ENCODE results near the gene TRAPPC3. TPM values are rescaled to one million over a fixed set of nuclear protein-coding genes. Genes with fewer than 3 reads are reported as not detected.

The TRAPPC3 gene
- total RNA-seq, 4 donors from 2014 or later: 68.3 to 132 (median 112) TPM

- H3K27ac ChIP-seq: peak overlapping the region; percentile 18 to 69 (median 52)
- no peak for DNase-seq
- TF ChIP-seq CTCF (IDR thresholded peaks at IDR 0.05) (no peak), POLR2A (IDR thresholded peaks at IDR 0.05) (no peak)
- H3K27me3 ChIP-seq: no peaks in the 10 kb centered on the region
- 85 to 94% methylated on average over 7 to 16 of the region's 76 CpGs for WGBS, 2 donors
- H3K36me3 ChIP-seq: peaks cover 82 to 100% (median 90%) of the 10 kb centered on the region in 3 donors
- peaks cover 15 to 57% (median 26%) of the 10 kb centered on the region in 3 donors for H3K4me1 ChIP-seq
- intact Hi-C loops (cut with DNase I): no loop called here
- H3K4me3 ChIP-seq: no peak overlapping the region
- no peaks in the 10 kb centered on the region for H3K9me3 ChIP-seq
These were observed 27.0 kb upstream of the TRAPPC3 start for GRCh38 chr1:36176106-36176949.

- peaks cover 15 to 66% (median 35%) of the 10 kb centered on the region in 3 donors for H3K4me1 ChIP-seq
- H3K36me3 ChIP-seq: peaks cover 77 to 100% (median 82%) of the 10 kb centered on the region in 3 donors
- H3K27ac ChIP-seq: peak overlapping the region; percentile 18 to 69 (median 52)
- TF ChIP-seq CTCF (IDR thresholded peaks at IDR 0.05): no peak
- TF ChIP-seq POLR2A (IDR thresholded peaks at IDR 0.05): no peak
- WGBS, 2 donors: no CpG with 5 or more reads among the region's 11 CpGs
- no peak overlapping the region for H3K4me3 ChIP-seq
- intact Hi-C loops (cut with DNase I): no loop called here
- no peaks in the 10 kb centered on the region for H3K27me3 ChIP-seq
- no peaks in the 10 kb centered on the region for H3K9me3 ChIP-seq
- DNase-seq: no peak
These were observed 26.1 kb upstream of the TRAPPC3 start for GRCh38 chr1:36175137-36176095.

DNA sequence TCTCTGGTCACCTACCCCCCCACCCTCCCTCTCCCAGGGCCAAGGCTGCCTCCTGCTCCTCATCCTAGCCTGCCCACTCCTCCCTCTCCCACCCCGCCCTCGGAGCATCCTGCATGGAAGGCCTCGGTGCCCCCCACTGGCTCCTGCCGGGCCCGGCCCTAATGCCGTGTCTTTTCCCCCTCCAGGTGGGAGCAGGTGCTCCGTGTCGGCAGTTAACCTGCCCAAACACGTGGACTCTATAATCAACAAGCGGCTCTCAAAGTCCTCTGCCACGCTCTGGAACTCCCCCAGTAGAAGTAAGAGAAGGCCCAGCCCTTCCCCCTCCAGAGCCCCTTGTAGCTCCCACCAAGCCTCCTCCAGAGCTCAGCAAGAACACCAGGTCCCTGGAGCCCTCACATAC is 25.4 kb upstream of the TRAPPC3 start:
- Histone ChIP-seq H3K4me1 (peaks cover 15 to 74% (median 38%) of the 10 kb centered on the region in 3 donors), H3K9me3 (no peaks in the 10 kb centered on the region), H3K27ac (peak overlapping the region in 3 of 4 donors; percentile 3 to 69 (median 50)), H3K4me3 (no peak overlapping the region), H3K36me3 (peaks cover 70 to 98% (median 77%) of the 10 kb centered on the region in 3 donors), H3K27me3 (no peaks in the 10 kb centered on the region)
- intact Hi-C loops (cut with DNase I): no loop called here
- DNase-seq: no peak
- TF ChIP-seq CTCF (IDR thresholded peaks at IDR 0.05): no peak
- TF ChIP-seq POLR2A (IDR thresholded peaks at IDR 0.05): no peak
- WGBS, 2 donors: 36 to 47% methylated on average over 5 to 7 of the region's 11 CpGs

GRCh38 chr1:36172983-36173382 is 23.7 kb upstream of the TRAPPC3 start:
- Histone ChIP-seq H3K4me3 (no peak overlapping the region), H3K9me3 (no peaks in the 10 kb centered on the region), H3K36me3 (peaks cover 53 to 92% (median 60%) of the 10 kb centered on the region in 3 donors), H3K27ac (peak overlapping the region; percentile 24 to 78 (median 64)), H3K27me3 (no peaks in the 10 kb centered on the region), H3K4me1 (peaks cover 22 to 82% (median 47%) of the 10 kb centered on the region in 3 donors)
- WGBS, 2 donors: 62% methylated on average over 2 of the region's 2 CpGs; no CpG with 5 or more reads in 1 of the 2 donors
- DNase-seq: no peak
- intact Hi-C loops (cut with DNase I): no loop called here
- TF ChIP-seq POLR2A (IDR thresholded peaks at IDR 0.05) (no peak), CTCF (IDR thresholded peaks at IDR 0.05) (no peak)

All from esophagus squamous epithelium (tissue), 5 donors.